ENCODE measurements around the gene SNED1. TPM values are rescaled to one million over a fixed set of nuclear protein-coding genes. Genes with fewer than 3 reads are reported as not detected.

Gene SNED1
- total RNA-seq, 1 donor from 2014 or later = 19.4 TPM

DNA sequence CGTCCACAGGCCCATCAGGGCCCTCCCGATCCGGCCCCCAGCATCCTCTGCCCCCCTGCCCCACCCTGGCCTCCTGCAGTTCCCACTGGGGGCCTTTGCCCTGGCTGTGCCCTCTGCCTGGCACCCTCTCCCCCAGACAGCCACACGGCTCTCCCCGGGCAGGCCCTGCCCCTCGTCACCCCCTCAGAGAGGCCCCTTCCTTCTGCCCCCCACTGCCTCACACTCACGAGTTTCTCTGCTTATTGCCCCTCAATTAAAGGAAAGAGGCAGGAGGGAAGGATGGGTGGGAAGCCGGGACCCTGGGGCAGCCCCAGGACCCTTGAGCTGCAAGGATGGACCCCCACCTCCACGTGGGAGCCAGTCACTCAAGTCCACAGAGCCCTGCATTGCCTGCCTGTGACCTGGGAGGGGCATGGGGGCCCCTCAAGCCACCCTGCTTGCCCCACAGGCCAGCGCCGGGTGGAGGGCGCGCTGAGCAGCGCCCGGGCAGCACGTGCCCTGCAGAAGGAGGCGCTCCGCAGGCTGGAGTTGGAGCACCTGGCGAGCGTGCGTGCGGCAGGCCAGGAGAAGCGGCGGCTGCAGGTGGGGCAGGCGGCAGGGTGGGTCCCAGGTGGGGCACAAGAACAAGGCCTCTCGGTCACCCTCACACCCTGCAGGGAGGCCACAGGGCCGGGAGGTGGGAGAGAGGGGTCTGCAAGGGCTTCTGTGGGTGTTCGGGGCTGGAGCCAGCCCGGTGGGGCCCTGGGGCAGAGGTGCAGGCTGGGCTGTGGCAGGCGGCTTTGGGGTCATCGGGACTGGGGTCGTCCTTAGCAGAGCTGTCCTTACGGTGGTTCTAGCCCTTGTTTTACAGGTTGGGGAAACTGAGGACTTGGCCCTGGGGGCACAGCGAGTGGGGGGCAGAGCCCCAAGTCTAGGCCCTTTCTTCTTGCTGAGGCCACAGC is 30.5 kb upstream of the SNED1 start:
- Mint-ChIP-seq H3K27ac (ENCODE audit: unreplicated experiment) (no peak overlapping the region), H3K4me1 (ENCODE audit: unreplicated experiment) (no peaks in the 10 kb centered on the region)
- DNase-seq (ENCODE audit: extremely low spot score, unreplicated experiment) = no peak

DNA sequence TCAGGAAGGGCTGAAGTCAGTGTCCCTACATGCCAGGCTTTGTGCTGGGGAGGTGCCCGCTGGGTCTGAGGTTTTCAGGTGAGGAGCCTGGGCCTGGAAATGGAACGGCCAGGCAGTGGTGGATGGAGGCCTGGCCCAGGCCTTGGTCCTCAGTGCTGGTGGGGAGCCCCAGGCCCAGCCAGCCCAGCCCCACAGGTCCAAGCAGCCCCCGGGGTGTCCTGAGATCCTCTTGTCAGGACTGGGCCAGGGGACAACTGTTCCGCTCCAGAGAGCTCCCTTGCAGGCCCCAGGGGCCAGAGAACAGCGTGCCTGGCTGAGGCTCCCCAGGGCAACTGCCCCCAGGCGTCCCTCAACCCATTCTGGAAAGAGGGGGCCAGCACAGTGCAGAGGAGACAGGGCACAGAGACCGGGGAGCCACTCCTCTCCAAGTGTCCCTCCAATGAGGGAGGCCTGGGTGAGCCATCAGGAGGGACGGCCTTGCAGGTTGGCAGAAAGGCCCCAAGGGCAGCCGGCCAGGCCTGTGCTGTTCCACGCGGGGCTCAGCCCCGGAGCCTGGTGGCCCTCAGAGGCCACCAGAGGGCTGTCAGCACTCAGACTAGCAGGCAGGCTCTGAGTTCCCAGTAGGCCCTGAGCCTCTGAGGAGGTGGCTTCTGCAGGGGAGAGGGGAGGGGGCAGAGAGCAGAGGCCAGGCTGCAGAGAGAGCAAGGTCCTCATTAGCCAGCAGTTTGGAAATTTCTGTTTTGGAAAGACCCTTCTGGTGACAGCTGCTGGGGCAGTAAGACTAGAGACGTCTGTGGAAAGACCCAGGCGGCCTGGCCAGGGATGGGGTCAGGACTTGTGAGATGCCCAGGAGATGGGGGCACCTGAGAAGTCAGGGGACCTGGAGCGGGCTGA is 29.4 kb upstream of the SNED1 start:
- H3K4me3 Mint-ChIP-seq (ENCODE audit: unreplicated experiment) = no peak overlapping the region
- peaks cover 3% of the 10 kb centered on the region for H3K4me1 Mint-ChIP-seq (ENCODE audit: unreplicated experiment)
- TF ChIP-seq, protein P1, sequence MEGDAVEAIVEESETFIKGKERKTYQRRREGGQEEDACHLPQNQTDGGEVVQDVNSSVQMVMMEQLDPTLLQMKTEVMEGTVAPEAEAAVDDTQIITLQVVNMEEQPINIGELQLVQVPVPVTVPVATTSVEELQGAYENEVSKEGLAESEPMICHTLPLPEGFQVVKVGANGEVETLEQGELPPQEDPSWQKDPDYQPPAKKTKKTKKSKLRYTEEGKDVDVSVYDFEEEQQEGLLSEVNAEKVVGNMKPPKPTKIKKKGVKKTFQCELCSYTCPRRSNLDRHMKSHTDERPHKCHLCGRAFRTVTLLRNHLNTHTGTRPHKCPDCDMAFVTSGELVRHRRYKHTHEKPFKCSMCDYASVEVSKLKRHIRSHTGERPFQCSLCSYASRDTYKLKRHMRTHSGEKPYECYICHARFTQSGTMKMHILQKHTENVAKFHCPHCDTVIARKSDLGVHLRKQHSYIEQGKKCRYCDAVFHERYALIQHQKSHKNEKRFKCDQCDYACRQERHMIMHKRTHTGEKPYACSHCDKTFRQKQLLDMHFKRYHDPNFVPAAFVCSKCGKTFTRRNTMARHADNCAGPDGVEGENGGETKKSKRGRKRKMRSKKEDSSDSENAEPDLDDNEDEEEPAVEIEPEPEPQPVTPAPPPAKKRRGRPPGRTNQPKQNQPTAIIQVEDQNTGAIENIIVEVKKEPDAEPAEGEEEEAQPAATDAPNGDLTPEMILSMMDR (IDR thresholded peaks at IDR 0.05) = no peak
- no peak overlapping the region for H3K27ac Mint-ChIP-seq (ENCODE audit: unreplicated experiment)
- H3K27me3 Mint-ChIP-seq (ENCODE audit: unreplicated experiment) = peaks cover 24% of the 10 kb centered on the region
- H3K9me3 Mint-ChIP-seq (ENCODE audit: unreplicated experiment) = peaks cover 3% of the 10 kb centered on the region
- no peak for DNase-seq (ENCODE audit: extremely low spot score, unreplicated experiment)
- H3K36me3 Mint-ChIP-seq (ENCODE audit: unreplicated experiment) = peaks cover 3% of the 10 kb centered on the region

More for the DNA sequence above, 30.5 kb upstream of the SNED1 start:
- peaks cover 21% of the 10 kb centered on the region for H3K27me3 Mint-ChIP-seq (ENCODE audit: unreplicated experiment)
- TF ChIP-seq, protein P1 (IDR thresholded peaks at IDR 0.05) = no peak
- H3K9me3 Mint-ChIP-seq (ENCODE audit: unreplicated experiment) = no peaks in the 10 kb centered on the region
- H3K36me3 Mint-ChIP-seq (ENCODE audit: unreplicated experiment) = no peaks in the 10 kb centered on the region
- no peak overlapping the region for H3K4me3 Mint-ChIP-seq (ENCODE audit: unreplicated experiment)

DNA sequence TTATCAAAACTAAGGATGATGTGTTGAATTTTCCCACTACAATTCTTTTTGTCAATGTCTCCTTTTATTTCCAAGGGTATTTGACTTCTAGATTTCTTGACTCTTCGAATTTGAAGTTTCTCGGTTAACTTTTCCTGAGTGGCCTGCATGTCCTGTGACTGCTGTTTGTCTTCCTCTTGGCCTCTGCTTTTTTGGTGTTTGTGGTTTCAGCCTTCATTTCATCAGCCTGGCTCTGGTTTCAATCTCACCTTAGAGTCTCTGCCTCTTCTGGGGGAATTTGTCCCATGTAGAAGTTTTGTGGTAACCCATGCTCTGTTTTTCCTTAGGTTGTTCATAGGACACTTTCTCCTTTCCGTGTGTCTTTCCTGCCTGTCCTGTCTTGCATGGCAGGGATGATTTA is 28.3 kb upstream of the SNED1 start:
- no peak overlapping the region for H3K27ac Mint-ChIP-seq (ENCODE audit: unreplicated experiment)
- no peak overlapping the region for H3K4me3 Mint-ChIP-seq (ENCODE audit: unreplicated experiment)
- peaks cover 3% of the 10 kb centered on the region for H3K4me1 Mint-ChIP-seq (ENCODE audit: unreplicated experiment)
- peaks cover 3% of the 10 kb centered on the region for H3K36me3 Mint-ChIP-seq (ENCODE audit: unreplicated experiment)
- DNase-seq (ENCODE audit: extremely low spot score, unreplicated experiment) = no peak
- TF ChIP-seq, protein P1 (IDR thresholded peaks at IDR 0.05) = no peak
- H3K27me3 Mint-ChIP-seq (ENCODE audit: unreplicated experiment) = peaks cover 31% of the 10 kb centered on the region
- H3K9me3 Mint-ChIP-seq (ENCODE audit: unreplicated experiment) = peaks cover 3% of the 10 kb centered on the region

DNA sequence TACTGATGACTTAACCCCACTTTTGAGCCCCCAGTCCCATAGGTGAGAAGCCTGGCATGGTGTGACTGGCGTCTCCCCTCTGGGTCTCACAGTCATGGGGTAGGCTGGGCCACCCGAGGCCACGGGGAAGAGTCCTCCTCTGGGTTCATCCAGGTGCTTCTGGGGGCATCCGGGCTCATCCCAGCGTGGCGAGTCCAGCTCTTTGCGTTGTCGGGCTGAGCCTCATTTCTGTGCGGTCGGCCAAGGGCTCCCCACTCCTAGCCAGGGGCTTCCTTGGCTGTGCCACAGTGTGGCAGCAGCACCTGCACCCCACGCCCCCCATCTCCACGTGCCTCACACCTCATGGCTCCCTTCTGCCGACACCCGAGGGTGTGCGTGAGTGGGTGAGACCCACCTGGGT is 27.6 kb upstream of the SNED1 start:
- DNase-seq (ENCODE audit: extremely low spot score, unreplicated experiment) = no peak
- H3K27ac Mint-ChIP-seq (ENCODE audit: unreplicated experiment) = no peak overlapping the region
- H3K27me3 Mint-ChIP-seq (ENCODE audit: unreplicated experiment) = peaks cover 31% of the 10 kb centered on the region
- H3K9me3 Mint-ChIP-seq (ENCODE audit: unreplicated experiment) = peaks cover 3% of the 10 kb centered on the region
- no peak overlapping the region for H3K4me3 Mint-ChIP-seq (ENCODE audit: unreplicated experiment)
- TF ChIP-seq, protein P1 (IDR thresholded peaks at IDR 0.05) = no peak
- peaks cover 3% of the 10 kb centered on the region for H3K36me3 Mint-ChIP-seq (ENCODE audit: unreplicated experiment)
- H3K4me1 Mint-ChIP-seq (ENCODE audit: unreplicated experiment) = peaks cover 3% of the 10 kb centered on the region

Data from osteocyte (in vitro differentiated cells).